HepG2 (cell line): Measurements from ENCODE around the gene HECTD4. TPM values are rescaled to one million over a fixed set of nuclear protein-coding genes. Genes with fewer than 3 reads are reported as not detected.

ENCODE experiments used
- DPF2 ChIP-seq: sonication (generic); formaldehyde crosslinking; IDR thresholded peaks from 2 replicates; pipeline ENCODE4 v1.4.0; 2020; ENCODE audit warnings: mild to moderate bottlenecking, low read depth, missing genetic modification reagents, borderline replicate concordance
- HMGA1 ChIP-seq: sonication (generic); formaldehyde crosslinking; conservative IDR thresholded peaks from 2 replicates; pipeline ENCODE4 v1.4.0; 2020; ENCODE audit warnings: missing genetic modification reagents
- MYC ChIP-seq: sonication (generic); formaldehyde crosslinking; IDR thresholded peaks from 2 replicates; pipeline ENCODE4 v1.9.0; 2021; ENCODE audit warnings: missing genetic modification reagents, borderline replicate concordance
- NR2C2 ChIP-seq: sonication (generic); formaldehyde crosslinking; IDR thresholded peaks from 2 replicates; pipeline ENCODE4 v1.4.0; 2020; ENCODE audit warnings: missing genetic modification reagents, mild to moderate bottlenecking, moderate library complexity, borderline replicate concordance
- ZMYM3 ChIP-seq: sonication (generic); formaldehyde crosslinking; IDR thresholded peaks from 2 replicates; pipeline ENCODE4 v1.5.1; 2020; ENCODE audit warnings: mild to moderate bottlenecking, missing genetic modification reagents
- ZNF367 ChIP-seq: sonication (generic); formaldehyde crosslinking; IDR thresholded peaks from 2 replicates; pipeline ENCODE4 v1.4.0; 2020; ENCODE audit warnings: missing genetic modification reagents, borderline replicate concordance
- ZNF598 ChIP-seq: sonication (generic); formaldehyde crosslinking; IDR thresholded peaks from 2 replicates; pipeline ENCODE4 v1.5.1; 2020; ENCODE audit warnings: mild to moderate bottlenecking, missing genetic modification reagents, borderline replicate concordance
- polyA plus RNA-seq, 8 experiments: library from polyadenylated mRNA; depleted of rRNA in 3 of 8; stranded (reverse) in 7 of 8; unstranded in 1 of 8; fragments of >200 nt; fragmentation: Illumina TruSeq in 4 of 8; extraction: Trizol in 4 of 8; gene quantifications; 2 replicates each; pipeline versions ENCODE4 v1.2.1 to v1.2.3, GENCODE V29; 2011 to 2016; ENCODE audit warnings: low read depth in 4 of 8, missing spikeins in 1 of 8, mixed read lengths in 1 of 8; ENCODE audit not compliant: insufficient read depth in 1 of 8
- total RNA-seq, 5 experiments: library from RNA; depleted of rRNA; stranded (reverse); fragments of >200 nt; fragmentation: Illumina TruSeq; extraction: Trizol; gene quantifications; 2 replicates each; pipeline ENCODE4 v1.2.3, GENCODE V29; 2016; ENCODE audit warnings: low read depth in 1 of 5
- TF ChIP-seq, protein P1 (sequence below): sonication (generic); formaldehyde crosslinking; IDR thresholded peaks from 2 replicates; pipeline ENCODE4 v1.4.0; 2020; ENCODE audit warnings: missing genetic modification reagents
- TF ChIP-seq, protein P2 (sequence below): sonication (generic); formaldehyde crosslinking; IDR thresholded peaks from 2 replicates; pipeline ENCODE4 v1.4.0; 2020; ENCODE audit warnings: missing genetic modification reagents
- TF ChIP-seq, protein P3 (sequence below): fragments of 450-650 bp; IDR thresholded peaks from 2 replicates; pipeline ENCODE4 v1.6.1; 2017
- TF ChIP-seq, protein P4 (sequence below): sonication (generic); formaldehyde crosslinking; IDR thresholded peaks from 2 replicates; pipeline ENCODE4 v1.8.0; 2022; ENCODE audit warnings: missing genetic modification reagents, mild to moderate bottlenecking, moderate library complexity, borderline replicate concordance
- TF ChIP-seq, protein P5 (sequence below): sonication (generic); formaldehyde crosslinking; IDR thresholded peaks from 2 replicates; pipeline ENCODE4 v1.5.1; 2020; ENCODE audit warnings: mild to moderate bottlenecking, moderate library complexity, missing genetic modification reagents
- TF ChIP-seq, protein P6 (sequence below): sonication (generic); formaldehyde crosslinking; IDR thresholded peaks from 2 replicates; pipeline ENCODE4 v1.5.0; 2020; ENCODE audit warnings: mild to moderate bottlenecking, missing genetic modification reagents, borderline replicate concordance

HECTD4 gene
- total and polyA plus RNA-seq, 2 of the 13 experiments (the other 11 are each of a cell fraction or from before 2014, with no cell fraction given): 9.0 to 11.4 TPM

DNA sequence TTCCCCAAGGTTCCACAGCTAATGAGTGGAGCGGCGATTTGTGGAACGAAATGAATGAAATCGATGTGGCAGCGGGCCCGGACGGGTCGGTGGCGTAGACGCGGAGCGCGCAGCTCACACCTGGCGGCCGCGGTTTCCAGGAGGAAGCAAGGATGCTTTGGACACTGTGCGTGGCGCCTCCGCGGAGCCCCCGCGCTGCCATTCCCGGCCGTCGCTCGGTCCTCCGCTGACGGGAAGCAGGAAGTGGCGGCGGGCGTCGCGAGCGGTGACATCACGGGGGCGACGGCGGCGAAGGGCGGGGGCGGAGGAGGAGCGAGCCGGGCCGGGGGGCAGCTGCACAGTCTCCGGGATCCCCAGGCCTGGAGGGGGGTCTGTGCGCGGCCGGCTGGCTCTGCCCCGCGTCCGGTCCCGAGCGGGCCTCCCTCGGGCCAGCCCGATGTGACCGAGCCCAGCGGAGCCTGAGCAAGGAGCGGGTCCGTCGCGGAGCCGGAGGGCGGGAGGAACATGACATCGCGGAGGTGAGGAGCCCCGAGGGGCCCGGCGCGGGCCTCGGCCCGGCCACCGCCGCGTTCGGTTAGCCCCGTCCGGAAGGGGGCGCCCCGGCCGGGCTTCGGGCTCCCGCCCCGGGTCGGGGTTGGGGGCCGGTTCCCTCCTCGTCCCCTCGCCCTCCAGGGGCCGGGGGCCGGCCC is 36.5 kb upstream of the HECTD4 start, which contains the start of gene PTPN11 (continued):
- TF ChIP-seq, protein P1, sequence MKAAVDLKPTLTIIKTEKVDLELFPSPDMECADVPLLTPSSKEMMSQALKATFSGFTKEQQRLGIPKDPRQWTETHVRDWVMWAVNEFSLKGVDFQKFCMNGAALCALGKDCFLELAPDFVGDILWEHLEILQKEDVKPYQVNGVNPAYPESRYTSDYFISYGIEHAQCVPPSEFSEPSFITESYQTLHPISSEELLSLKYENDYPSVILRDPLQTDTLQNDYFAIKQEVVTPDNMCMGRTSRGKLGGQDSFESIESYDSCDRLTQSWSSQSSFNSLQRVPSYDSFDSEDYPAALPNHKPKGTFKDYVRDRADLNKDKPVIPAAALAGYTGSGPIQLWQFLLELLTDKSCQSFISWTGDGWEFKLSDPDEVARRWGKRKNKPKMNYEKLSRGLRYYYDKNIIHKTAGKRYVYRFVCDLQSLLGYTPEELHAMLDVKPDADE (CRISPR knock-in tag): 0 out of 2 replicates have a peak, but pooled peaks have one; percentile 57
- peak; percentile 63 for TF ChIP-seq DPF2
- peak; percentile 74 for TF ChIP-seq MYC (CRISPR knock-in tag)
- TF ChIP-seq, protein P2, sequence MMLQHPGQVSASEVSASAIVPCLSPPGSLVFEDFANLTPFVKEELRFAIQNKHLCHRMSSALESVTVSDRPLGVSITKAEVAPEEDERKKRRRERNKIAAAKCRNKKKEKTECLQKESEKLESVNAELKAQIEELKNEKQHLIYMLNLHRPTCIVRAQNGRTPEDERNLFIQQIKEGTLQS: no peak
- peak; percentile 75; the same call in 1 of the 2 replicates for TF ChIP-seq ZNF598 (CRISPR knock-in tag)
- no peak for TF ChIP-seq ZNF367
- TF ChIP-seq, protein P3, sequence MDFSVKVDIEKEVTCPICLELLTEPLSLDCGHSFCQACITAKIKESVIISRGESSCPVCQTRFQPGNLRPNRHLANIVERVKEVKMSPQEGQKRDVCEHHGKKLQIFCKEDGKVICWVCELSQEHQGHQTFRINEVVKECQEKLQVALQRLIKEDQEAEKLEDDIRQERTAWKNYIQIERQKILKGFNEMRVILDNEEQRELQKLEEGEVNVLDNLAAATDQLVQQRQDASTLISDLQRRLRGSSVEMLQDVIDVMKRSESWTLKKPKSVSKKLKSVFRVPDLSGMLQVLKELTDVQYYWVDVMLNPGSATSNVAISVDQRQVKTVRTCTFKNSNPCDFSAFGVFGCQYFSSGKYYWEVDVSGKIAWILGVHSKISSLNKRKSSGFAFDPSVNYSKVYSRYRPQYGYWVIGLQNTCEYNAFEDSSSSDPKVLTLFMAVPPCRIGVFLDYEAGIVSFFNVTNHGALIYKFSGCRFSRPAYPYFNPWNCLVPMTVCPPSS: no peak
- no peak for TF ChIP-seq HMGA1 (CRISPR knock-in tag)
- TF ChIP-seq, protein P4, sequence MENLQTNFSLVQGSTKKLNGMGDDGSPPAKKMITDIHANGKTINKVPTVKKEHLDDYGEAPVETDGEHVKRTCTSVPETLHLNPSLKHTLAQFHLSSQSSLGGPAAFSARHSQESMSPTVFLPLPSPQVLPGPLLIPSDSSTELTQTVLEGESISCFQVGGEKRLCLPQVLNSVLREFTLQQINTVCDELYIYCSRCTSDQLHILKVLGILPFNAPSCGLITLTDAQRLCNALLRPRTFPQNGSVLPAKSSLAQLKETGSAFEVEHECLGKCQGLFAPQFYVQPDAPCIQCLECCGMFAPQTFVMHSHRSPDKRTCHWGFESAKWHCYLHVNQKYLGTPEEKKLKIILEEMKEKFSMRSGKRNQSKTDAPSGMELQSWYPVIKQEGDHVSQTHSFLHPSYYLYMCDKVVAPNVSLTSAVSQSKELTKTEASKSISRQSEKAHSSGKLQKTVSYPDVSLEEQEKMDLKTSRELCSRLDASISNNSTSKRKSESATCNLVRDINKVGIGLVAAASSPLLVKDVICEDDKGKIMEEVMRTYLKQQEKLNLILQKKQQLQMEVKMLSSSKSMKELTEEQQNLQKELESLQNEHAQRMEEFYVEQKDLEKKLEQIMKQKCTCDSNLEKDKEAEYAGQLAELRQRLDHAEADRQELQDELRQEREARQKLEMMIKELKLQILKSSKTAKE: no peak
- TF ChIP-seq, protein P5, sequence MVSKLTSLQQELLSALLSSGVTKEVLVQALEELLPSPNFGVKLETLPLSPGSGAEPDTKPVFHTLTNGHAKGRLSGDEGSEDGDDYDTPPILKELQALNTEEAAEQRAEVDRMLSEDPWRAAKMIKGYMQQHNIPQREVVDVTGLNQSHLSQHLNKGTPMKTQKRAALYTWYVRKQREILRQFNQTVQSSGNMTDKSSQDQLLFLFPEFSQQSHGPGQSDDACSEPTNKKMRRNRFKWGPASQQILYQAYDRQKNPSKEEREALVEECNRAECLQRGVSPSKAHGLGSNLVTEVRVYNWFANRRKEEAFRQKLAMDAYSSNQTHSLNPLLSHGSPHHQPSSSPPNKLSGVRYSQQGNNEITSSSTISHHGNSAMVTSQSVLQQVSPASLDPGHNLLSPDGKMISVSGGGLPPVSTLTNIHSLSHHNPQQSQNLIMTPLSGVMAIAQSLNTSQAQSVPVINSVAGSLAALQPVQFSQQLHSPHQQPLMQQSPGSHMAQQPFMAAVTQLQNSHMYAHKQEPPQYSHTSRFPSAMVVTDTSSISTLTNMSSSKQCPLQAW (CRISPR knock-in tag): peak; percentile 78
- peak; percentile 75; the same call in 1 of the 2 replicates for TF ChIP-seq NR2C2 (CRISPR knock-in tag)
- peak; percentile 49 for TF ChIP-seq ZMYM3 (CRISPR knock-in tag)
- TF ChIP-seq, protein P6, sequence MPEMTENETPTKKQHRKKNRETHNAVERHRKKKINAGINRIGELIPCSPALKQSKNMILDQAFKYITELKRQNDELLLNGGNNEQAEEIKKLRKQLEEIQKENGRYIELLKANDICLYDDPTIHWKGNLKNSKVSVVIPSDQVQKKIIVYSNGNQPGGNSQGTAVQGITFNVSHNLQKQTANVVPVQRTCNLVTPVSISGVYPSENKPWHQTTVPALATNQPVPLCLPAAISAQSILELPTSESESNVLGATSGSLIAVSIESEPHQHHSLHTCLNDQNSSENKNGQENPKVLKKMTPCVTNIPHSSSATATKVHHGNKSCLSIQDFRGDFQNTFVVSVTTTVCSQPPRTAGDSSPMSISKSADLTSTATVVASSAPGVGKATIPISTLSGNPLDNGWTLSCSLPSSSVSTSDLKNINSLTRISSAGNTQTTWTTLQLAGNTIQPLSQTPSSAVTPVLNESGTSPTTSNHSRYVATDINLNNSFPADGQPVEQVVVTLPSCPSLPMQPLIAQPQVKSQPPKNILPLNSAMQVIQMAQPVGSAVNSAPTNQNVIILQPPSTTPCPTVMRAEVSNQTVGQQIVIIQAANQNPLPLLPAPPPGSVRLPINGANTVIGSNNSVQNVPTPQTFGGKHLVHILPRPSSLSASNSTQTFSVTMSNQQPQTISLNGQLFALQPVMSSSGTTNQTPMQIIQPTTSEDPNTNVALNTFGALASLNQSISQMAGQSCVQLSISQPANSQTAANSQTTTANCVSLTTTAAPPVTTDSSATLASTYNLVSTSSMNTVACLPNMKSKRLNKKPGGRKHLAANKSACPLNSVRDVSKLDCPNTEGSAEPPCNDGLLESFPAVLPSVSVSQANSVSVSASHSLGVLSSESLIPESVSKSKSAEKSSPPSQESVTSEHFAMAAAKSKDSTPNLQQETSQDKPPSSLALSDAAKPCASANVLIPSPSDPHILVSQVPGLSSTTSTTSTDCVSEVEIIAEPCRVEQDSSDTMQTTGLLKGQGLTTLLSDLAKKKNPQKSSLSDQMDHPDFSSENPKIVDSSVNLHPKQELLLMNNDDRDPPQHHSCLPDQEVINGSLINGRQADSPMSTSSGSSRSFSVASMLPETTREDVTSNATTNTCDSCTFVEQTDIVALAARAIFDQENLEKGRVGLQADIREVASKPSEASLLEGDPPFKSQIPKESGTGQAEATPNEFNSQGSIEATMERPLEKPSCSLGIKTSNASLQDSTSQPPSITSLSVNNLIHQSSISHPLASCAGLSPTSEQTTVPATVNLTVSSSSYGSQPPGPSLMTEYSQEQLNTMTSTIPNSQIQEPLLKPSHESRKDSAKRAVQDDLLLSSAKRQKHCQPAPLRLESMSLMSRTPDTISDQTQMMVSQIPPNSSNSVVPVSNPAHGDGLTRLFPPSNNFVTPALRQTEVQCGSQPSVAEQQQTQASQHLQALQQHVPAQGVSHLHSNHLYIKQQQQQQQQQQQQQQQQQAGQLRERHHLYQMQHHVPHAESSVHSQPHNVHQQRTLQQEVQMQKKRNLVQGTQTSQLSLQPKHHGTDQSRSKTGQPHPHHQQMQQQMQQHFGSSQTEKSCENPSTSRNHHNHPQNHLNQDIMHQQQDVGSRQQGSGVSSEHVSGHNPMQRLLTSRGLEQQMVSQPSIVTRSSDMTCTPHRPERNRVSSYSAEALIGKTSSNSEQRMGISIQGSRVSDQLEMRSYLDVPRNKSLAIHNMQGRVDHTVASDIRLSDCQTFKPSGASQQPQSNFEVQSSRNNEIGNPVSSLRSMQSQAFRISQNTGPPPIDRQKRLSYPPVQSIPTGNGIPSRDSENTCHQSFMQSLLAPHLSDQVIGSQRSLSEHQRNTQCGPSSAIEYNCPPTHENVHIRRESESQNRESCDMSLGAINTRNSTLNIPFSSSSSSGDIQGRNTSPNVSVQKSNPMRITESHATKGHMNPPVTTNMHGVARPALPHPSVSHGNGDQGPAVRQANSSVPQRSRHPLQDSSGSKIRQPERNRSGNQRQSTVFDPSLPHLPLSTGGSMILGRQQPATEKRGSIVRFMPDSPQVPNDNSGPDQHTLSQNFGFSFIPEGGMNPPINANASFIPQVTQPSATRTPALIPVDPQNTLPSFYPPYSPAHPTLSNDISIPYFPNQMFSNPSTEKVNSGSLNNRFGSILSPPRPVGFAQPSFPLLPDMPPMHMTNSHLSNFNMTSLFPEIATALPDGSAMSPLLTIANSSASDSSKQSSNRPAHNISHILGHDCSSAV (CRISPR knock-in tag): no peak
